ENCODE results near the gene RABGAP1L.
"Not testable (repeated sequence)": the region's sequence is repeated elsewhere in the genome, so short reads cannot be mapped to it uniquely, and the experiment has no call there.

Gene RABGAP1L

GRCh38 chr1:174315239-174315638, 155.9 kb downstream of the RABGAP1L start:
- H3K4me3 ChIP-seq (ENCODE audit: insufficient read depth, low read length, poor library complexity, severe bottlenecking): no peak overlapping the region
- no peak overlapping the region for H3K9ac ChIP-seq (ENCODE audit: low read length)
- H3K27ac ChIP-seq (ENCODE audit: low read depth, low read length): no peak overlapping the region; the same call in 1 of the 2 replicates
- peaks cover 86% of the 10 kb centered on the region for H3K79me2 ChIP-seq (ENCODE audit: insufficient read depth, low read length)
- H3F3A ChIP-seq (ENCODE audit: insufficient read depth): peaks cover 7% of the 10 kb centered on the region; the same call in 1 of the 2 replicates
- H2AFZ ChIP-seq (ENCODE audit: low read depth, low read length, severe bottlenecking): no peak overlapping the region
- H3K4me2 ChIP-seq (ENCODE audit: low read depth, low read length, poor library complexity, severe bottlenecking): no peak overlapping the region
- H3K9me3 ChIP-seq (ENCODE audit: insufficient read depth, low read length): peaks cover 18% of the 10 kb centered on the region; the same call in 1 of the 2 replicates
- peaks cover 60% of the 10 kb centered on the region for H3K36me3 ChIP-seq (ENCODE audit: low read length)
- no peaks in the 10 kb centered on the region for H3K9me2 ChIP-seq (replicated peaks; ENCODE audit: insufficient read depth, low read length)
- no peak for TF ChIP-seq CTCF (IDR thresholded peaks at IDR 0.05; ENCODE audit: insufficient read depth, low read length, poor library complexity, severe bottlenecking)
- TF ChIP-seq EZH2phosphoT487 (conservative IDR thresholded peaks at IDR 0.05; ENCODE audit: low read length): no peak
- no peaks in the 10 kb centered on the region for H4K20me1 ChIP-seq (ENCODE audit: low read depth, low read length)
- H3K27me3 ChIP-seq (ENCODE audit: low read length): no peaks in the 10 kb centered on the region

- Histone ChIP-seq H3F3A (ENCODE audit: insufficient read depth) (peaks cover 32% of the 10 kb centered on the region), H3K9me3 (ENCODE audit: insufficient read depth, low read length) (peaks cover 33% of the 10 kb centered on the region; the same call in 1 of the 2 replicates), H3K36me3 (ENCODE audit: low read length) (peaks cover 72% of the 10 kb centered on the region), H3K79me2 (ENCODE audit: insufficient read depth, low read length) (peaks cover 66% of the 10 kb centered on the region)
- H3K4me3 ChIP-seq (ENCODE audit: insufficient read depth, low read length, poor library complexity, severe bottlenecking); H3K27me3 ChIP-seq (ENCODE audit: low read length); H4K20me1 ChIP-seq (ENCODE audit: low read depth, low read length); H3K9me2 ChIP-seq (replicated peaks; ENCODE audit: insufficient read depth, low read length); H2AFZ ChIP-seq (ENCODE audit: low read depth, low read length, severe bottlenecking); H3K9ac ChIP-seq (ENCODE audit: low read length); H3K27ac ChIP-seq (ENCODE audit: low read depth, low read length); H3K4me2 ChIP-seq (ENCODE audit: low read depth, low read length, poor library complexity, severe bottlenecking): not testable (repeated sequence)
Measured at GRCh38 chr1:174320897-174321296, 161.6 kb downstream of the RABGAP1L start.

GRCh38 chr1:174322202-174322862, 163.0 kb downstream of the RABGAP1L start:
- no peak overlapping the region for H3K9ac ChIP-seq (ENCODE audit: low read length)

More at GRCh38 chr1:174322202-174322862, 163.0 kb downstream of the RABGAP1L start:
- H2AFZ ChIP-seq (ENCODE audit: low read depth, low read length, severe bottlenecking): no peak overlapping the region
- H3K9me2 ChIP-seq (replicated peaks; ENCODE audit: insufficient read depth, low read length): no peaks in the 10 kb centered on the region
- no peaks in the 10 kb centered on the region for H4K20me1 ChIP-seq (ENCODE audit: low read depth, low read length)
- peaks cover 44% of the 10 kb centered on the region; the same call in 1 of the 2 replicates for H3K9me3 ChIP-seq (ENCODE audit: insufficient read depth, low read length)
- TF ChIP-seq CTCF (IDR thresholded peaks at IDR 0.05; ENCODE audit: insufficient read depth, low read length, poor library complexity, severe bottlenecking): no peak
- H3K27me3 ChIP-seq (ENCODE audit: low read length): no peaks in the 10 kb centered on the region
- no peak overlapping the region for H3K4me3 ChIP-seq (ENCODE audit: insufficient read depth, low read length, poor library complexity, severe bottlenecking)
- peaks cover 51% of the 10 kb centered on the region for H3K79me2 ChIP-seq (ENCODE audit: insufficient read depth, low read length)
- H3K4me2 ChIP-seq (ENCODE audit: low read depth, low read length, poor library complexity, severe bottlenecking): peak overlapping the region; percentile 8
- peak overlapping the region; percentile 93 for H3K27ac ChIP-seq (ENCODE audit: low read depth, low read length)
- H3F3A ChIP-seq (ENCODE audit: insufficient read depth): peaks cover 32% of the 10 kb centered on the region
- H3K36me3 ChIP-seq (ENCODE audit: low read length): peaks cover 82% of the 10 kb centered on the region
